RWPE2 (cell line): ENCODE data around the gene GTPBP2.

ENCODE experiments used
- ATAC-seq: fragments of 200-7000 bp; cut with Tn5 transposase; 3 replicates; pipeline ENCODE4 v1.9.1; 2021; ENCODE audit warnings: low read depth
- DNase-seq: peaks from one replicate; pipeline ENCODE4 v3.0.0-alpha.2; 2020; ENCODE audit warnings: low spot score
- H3K27ac ChIP-seq: fragments of 450-650 bp; 2 replicates; pipeline ENCODE4 v1.5.1; 2017; ENCODE audit warnings: mild to moderate bottlenecking; ENCODE audit not compliant: poor library complexity, severe bottlenecking
- H3K27me3 ChIP-seq: fragments of 250-450 bp; sonication (Bioruptor Pico); 2 replicates; pipeline ENCODE4 v1.5.1; 2021; ENCODE audit warnings: mild to moderate bottlenecking, moderate library complexity; ENCODE audit not compliant: insufficient read depth, poor library complexity, severe bottlenecking
- H3K36me3 ChIP-seq: fragments of 250-450 bp; sonication (Bioruptor Pico); 2 replicates; pipeline ENCODE4 v1.5.1; 2020; ENCODE audit warnings: low read depth, mild to moderate bottlenecking, moderate library complexity
- H3K4me1 ChIP-seq: fragments of 250-450 bp; sonication (Bioruptor Pico); 2 replicates; pipeline ENCODE4 v1.5.1; 2021; ENCODE audit warnings: mild to moderate bottlenecking, moderate library complexity; ENCODE audit not compliant: insufficient read depth, poor library complexity, severe bottlenecking
- H3K4me3 ChIP-seq: fragments of 250-450 bp; sonication (Bioruptor Pico); 2 replicates; pipeline ENCODE4 v1.5.1; 2021; ENCODE audit warnings: mild to moderate bottlenecking, moderate library complexity; ENCODE audit not compliant: severe bottlenecking
- H3K9me3 ChIP-seq: fragments of 250-450 bp; sonication (Bioruptor Pico); 2 replicates; pipeline ENCODE4 v1.5.1; 2021; ENCODE audit warnings: mild to moderate bottlenecking, moderate library complexity; ENCODE audit not compliant: severe bottlenecking
- CTCF ChIP-seq: fragments of 450-650 bp; IDR thresholded peaks from one replicate; pipeline ENCODE4 v1.5.1; 2017; ENCODE audit warnings: mild to moderate bottlenecking, moderate library complexity; ENCODE audit not compliant: poor library complexity, severe bottlenecking

GTPBP2 gene

GRCh38 chr6:43572015-43572414 is 57.0 kb downstream of the GTPBP2 start:
- no peaks in the 10 kb centered on the region for H3K4me1 ChIP-seq
- no peaks in the 10 kb centered on the region for H3K27me3 ChIP-seq
- no peak for ATAC-seq
- DNase-seq, result no peak
- H3K4me3 ChIP-seq, result no peak overlapping the region
- peaks cover 63% of the 10 kb centered on the region for H3K36me3 ChIP-seq
- H3K27ac ChIP-seq, result no peak overlapping the region
- H3K9me3 ChIP-seq, result no peaks in the 10 kb centered on the region
- TF ChIP-seq CTCF, result no peak

GRCh38 chr6:43570876-43571441 is 58.1 kb downstream of the GTPBP2 start:
- DNase-seq (no peak), ATAC-seq (no peak)
- Histone ChIP-seq H3K27me3 (no peaks in the 10 kb centered on the region), H3K9me3 (no peaks in the 10 kb centered on the region), H3K4me3 (no peak overlapping the region), H3K27ac (no peak overlapping the region), H3K4me1 (no peaks in the 10 kb centered on the region), H3K36me3 (peaks cover 74% of the 10 kb centered on the region)
- TF ChIP-seq CTCF, result no peak
